ENCODE data around the gene APOA4. TPM values are rescaled to one million over a fixed set of nuclear protein-coding genes. Genes with fewer than 3 reads are reported as not detected.

The APOA4 gene
- total and polyA plus RNA-seq, 2 of the 13 experiments (the other 11 are each of a cell fraction or from before 2014, with no cell fraction given): 3.8 to 7.2 TPM

DNA sequence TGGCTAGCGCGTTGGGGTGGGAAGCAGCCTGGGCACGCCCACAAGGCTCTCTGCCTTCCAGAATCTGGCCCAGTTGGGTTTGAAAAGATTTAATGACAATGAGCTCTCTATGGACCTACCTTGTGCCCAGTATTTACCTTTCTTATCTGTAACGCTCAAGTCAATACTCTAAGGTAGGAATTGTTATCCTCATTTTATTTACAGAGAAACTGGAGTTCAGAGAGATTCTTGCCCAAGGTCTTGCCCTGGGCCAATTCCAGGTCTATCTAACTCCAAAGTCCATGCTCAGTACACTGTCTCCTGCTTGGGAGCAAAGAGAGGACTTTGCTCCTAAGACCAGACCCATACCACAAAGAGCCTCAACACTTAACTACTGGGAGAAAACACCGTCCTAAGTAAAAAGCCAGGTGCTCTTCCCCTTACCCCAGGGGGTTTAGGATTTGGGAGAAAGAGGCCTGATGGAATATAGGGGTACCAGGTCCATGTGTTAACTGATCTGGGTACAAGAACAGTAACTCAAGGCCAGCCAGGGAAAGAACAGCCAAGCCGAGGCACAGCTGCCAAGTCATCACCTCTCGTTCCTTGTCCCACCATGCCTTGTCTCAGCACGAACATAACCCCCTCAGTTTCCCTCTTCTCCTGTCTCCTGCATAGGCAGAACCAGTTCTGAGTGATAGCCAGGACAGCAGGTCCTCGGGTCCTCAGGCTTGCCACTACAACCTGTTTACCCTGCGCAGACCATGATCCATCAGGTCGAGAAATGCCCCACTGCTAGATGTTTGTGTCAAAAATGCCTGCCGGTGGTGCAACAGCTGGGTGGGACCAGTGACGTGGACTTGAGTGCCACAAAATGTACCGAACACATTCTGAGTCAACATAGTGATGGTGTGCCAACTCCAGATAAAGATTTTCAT lies 14.6 kb downstream of the APOA4 start (continued):
- TF ChIP-seq ETS1 (CRISPR knock-in tag; IDR thresholded peaks at IDR 0.05) (no peak), CCDC6 (CRISPR knock-in tag; IDR thresholded peaks at IDR 0.05) (peak; percentile 32), ZNF780A (CRISPR knock-in tag; IDR thresholded peaks at IDR 0.05) (no peak), CBFB (CRISPR knock-in tag; IDR thresholded peaks at IDR 0.05) (peak; percentile 68), POLR2G (IDR thresholded peaks at IDR 0.05; ENCODE audit: low read depth, low read length) (peak; percentile 70), ZNF205 (CRISPR knock-in tag; IDR thresholded peaks at IDR 0.05) (peak; percentile 75), ZNF747 (CRISPR knock-in tag; IDR thresholded peaks at IDR 0.05; ENCODE audit: borderline replicate concordance) (peak; percentile 58; the same call in 1 of the 2 replicates), MED1 (CRISPR knock-in tag; IDR thresholded peaks at IDR 0.05) (peak; percentile 95), TEAD3 (CRISPR knock-in tag; optimal IDR thresholded peaks at IDR 0.05; ENCODE audit: borderline replicate concordance) (peak; percentile 86), ZFYVE20 (CRISPR knock-in tag; IDR thresholded peaks at IDR 0.05; ENCODE audit: borderline replicate concordance, low read depth) (no peak), ZSCAN12 (CRISPR knock-in tag; IDR thresholded peaks at IDR 0.05) (no peak), ZFAT (CRISPR knock-in tag; conservative IDR thresholded peaks at IDR 0.05) (no peak), ZSCAN31 (CRISPR knock-in tag; IDR thresholded peaks at IDR 0.05; ENCODE audit: low read depth) (0 out of 2 replicates have a peak, but pooled peaks have one; percentile 25)
- TF ChIP-seq, protein P1, sequence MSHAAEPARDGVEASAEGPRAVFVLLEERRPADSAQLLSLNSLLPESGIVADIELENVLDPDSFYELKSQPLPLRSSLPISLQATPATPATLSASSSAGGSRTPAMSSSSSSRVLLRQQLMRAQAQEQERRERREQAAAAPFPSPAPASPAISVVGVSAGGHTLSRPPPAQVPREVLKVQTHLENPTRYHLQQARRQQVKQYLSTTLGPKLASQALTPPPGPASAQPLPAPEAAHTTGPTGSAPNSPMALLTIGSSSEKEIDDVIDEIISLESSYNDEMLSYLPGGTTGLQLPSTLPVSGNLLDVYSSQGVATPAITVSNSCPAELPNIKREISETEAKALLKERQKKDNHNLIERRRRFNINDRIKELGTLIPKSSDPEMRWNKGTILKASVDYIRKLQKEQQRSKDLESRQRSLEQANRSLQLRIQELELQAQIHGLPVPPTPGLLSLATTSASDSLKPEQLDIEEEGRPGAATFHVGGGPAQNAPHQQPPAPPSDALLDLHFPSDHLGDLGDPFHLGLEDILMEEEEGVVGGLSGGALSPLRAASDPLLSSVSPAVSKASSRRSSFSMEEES (CRISPR knock-in tag; IDR thresholded peaks at IDR 0.05): peak; percentile 80
- TF ChIP-seq, protein P2, sequence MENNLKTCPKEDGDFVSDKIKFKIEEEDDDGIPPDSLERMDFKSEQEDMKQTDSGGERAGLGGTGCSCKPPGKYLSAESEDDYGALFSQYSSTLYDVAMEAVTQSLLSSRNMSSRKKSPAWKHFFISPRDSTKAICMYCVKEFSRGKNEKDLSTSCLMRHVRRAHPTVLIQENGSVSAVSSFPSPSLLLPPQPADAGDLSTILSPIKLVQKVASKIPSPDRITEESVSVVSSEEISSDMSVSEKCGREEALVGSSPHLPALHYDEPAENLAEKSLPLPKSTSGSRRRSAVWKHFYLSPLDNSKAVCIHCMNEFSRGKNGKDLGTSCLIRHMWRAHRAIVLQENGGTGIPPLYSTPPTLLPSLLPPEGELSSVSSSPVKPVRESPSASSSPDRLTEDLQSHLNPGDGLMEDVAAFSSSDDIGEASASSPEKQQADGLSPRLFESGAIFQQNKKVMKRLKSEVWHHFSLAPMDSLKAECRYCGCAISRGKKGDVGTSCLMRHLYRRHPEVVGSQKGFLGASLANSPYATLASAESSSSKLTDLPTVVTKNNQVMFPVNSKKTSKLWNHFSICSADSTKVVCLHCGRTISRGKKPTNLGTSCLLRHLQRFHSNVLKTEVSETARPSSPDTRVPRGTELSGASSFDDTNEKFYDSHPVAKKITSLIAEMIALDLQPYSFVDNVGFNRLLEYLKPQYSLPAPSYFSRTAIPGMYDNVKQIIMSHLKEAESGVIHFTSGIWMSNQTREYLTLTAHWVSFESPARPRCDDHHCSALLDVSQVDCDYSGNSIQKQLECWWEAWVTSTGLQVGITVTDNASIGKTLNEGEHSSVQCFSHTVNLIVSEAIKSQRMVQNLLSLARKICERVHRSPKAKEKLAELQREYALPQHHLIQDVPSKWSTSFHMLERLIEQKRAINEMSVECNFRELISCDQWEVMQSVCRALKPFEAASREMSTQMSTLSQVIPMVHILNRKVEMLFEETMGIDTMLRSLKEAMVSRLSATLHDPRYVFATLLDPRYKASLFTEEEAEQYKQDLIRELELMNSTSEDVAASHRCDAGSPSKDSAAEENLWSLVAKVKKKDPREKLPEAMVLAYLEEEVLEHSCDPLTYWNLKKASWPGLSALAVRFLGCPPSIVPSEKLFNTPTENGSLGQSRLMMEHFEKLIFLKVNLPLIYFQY (CRISPR knock-in tag; IDR thresholded peaks at IDR 0.05; ENCODE audit: borderline replicate concordance): peak; percentile 99
- TF ChIP-seq, protein P3, sequence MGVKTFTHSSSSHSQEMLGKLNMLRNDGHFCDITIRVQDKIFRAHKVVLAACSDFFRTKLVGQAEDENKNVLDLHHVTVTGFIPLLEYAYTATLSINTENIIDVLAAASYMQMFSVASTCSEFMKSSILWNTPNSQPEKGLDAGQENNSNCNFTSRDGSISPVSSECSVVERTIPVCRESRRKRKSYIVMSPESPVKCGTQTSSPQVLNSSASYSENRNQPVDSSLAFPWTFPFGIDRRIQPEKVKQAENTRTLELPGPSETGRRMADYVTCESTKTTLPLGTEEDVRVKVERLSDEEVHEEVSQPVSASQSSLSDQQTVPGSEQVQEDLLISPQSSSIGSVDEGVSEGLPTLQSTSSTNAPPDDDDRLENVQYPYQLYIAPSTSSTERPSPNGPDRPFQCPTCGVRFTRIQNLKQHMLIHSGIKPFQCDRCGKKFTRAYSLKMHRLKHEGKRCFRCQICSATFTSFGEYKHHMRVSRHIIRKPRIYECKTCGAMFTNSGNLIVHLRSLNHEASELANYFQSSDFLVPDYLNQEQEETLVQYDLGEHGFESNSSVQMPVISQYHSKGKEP (CRISPR knock-in tag; IDR thresholded peaks at IDR 0.05): no peak

All from HepG2 (cell line).